ENCODE results near the gene ARPP19.
"Not testable (repeated sequence)": the region's sequence is repeated elsewhere in the genome, so short reads cannot be mapped to it uniquely, and the experiment has no call there.

ARPP19 gene

GRCh38 chr15:52546031-52546751 is 22.6 kb downstream of the ARPP19 start:
- no peak for DNase-seq

- no peak for DNase-seq
These were observed 28.3 kb downstream of the ARPP19 start for GRCh38 chr15:52540374-52541012.

- no peak for DNase-seq
These were observed 31.4 kb downstream of the ARPP19 start for GRCh38 chr15:52537459-52537858.

GRCh38 chr15:52532427-52532826 is 36.4 kb downstream of the ARPP19 start:
- DNase-seq = no peak

- DNase-seq = no peak
These were observed 38.9 kb downstream of the ARPP19 start for GRCh38 chr15:52529940-52530339.

- no peak for DNase-seq
These were observed 39.4 kb downstream of the ARPP19 start for GRCh38 chr15:52529341-52529924.

- DNase-seq = peak; percentile 78
These were observed 40.1 kb downstream of the ARPP19 start, which contains the start of gene MYO5A for GRCh38 chr15:52528564-52529340. MYO5A (minus strand) TSS chr15:52528880; CDS start chr15:52528806, 74 bp downstream.

- peak; percentile 47 for DNase-seq
These were observed 40.8 kb downstream of the ARPP19 start for GRCh38 chr15:52527911-52528563.

GRCh38 chr15:52527196-52527910 is 41.5 kb downstream of the ARPP19 start:
- no peak for DNase-seq

GRCh38 chr15:52524223-52525136 is 44.4 kb downstream of the ARPP19 start:
- DNase-seq = no peak

- DNase-seq = no peak
These were observed 45.2 kb downstream of the ARPP19 start for GRCh38 chr15:52523647-52524046.

- DNase-seq = no peak
These were observed 45.6 kb downstream of the ARPP19 start for GRCh38 chr15:52523192-52523591.

GRCh38 chr15:52521682-52522081 is 47.1 kb downstream of the ARPP19 start:
- DNase-seq = no peak

- DNase-seq = no peak
These were observed 48.4 kb downstream of the ARPP19 start for GRCh38 chr15:52520421-52520820.

GRCh38 chr15:52518487-52519371 is 50.1 kb downstream of the ARPP19 start:
- DNase-seq = no peak

- no peak for DNase-seq
These were observed 51.8 kb downstream of the ARPP19 start for GRCh38 chr15:52517014-52517413.

GRCh38 chr15:52515343-52515742 is 53.5 kb downstream of the ARPP19 start:
- no peak for DNase-seq

GRCh38 chr15:52514482-52514881 is 54.3 kb downstream of the ARPP19 start:
- no peak for DNase-seq

- not testable (repeated sequence) for DNase-seq
These were observed 56.0 kb downstream of the ARPP19 start for GRCh38 chr15:52512869-52513268.

- no peak for DNase-seq
These were observed 57.7 kb downstream of the ARPP19 start for GRCh38 chr15:52511084-52511483.
